BE2C (cell line): ENCODE results near the gene CHSY1.
"Not testable (repeated sequence)": the region's sequence is repeated elsewhere in the genome, so short reads cannot be mapped to it uniquely, and the experiment has no call there.

ENCODE experiments used
- DNase-seq: peaks from one replicate; pipeline ENCODE4 v3.0.0-alpha.2; 2020
- H3K27me3 ChIP-seq: fragments of 250-450 bp; sonication (Bioruptor Pico); 2 replicates; pipeline ENCODE4 v1.5.1; 2020; ENCODE audit warnings: mild to moderate bottlenecking
- H3K36me3 ChIP-seq: fragments of 250-450 bp; sonication (Bioruptor Pico); 2 replicates; pipeline ENCODE4 v1.5.1; 2020; ENCODE audit warnings: mild to moderate bottlenecking
- H3K4me1 ChIP-seq: fragments of 250-450 bp; sonication (Bioruptor Pico); 2 replicates; pipeline ENCODE4 v1.5.1; 2020
- H3K4me3 ChIP-seq: 2 replicates; pipeline ENCODE4 v1.5.1; 2011; ENCODE audit warnings: low read depth, low read length
- H3K9me3 ChIP-seq: fragments of 250-450 bp; sonication (Bioruptor Pico); 2 replicates; pipeline ENCODE4 v1.5.1; 2020
- CTCF ChIP-seq: IDR thresholded peaks from 2 replicates; pipeline ENCODE4 v1.5.1; 2012; ENCODE audit warnings: mild to moderate bottlenecking, low read depth, low read length

The CHSY1 gene

DNA sequence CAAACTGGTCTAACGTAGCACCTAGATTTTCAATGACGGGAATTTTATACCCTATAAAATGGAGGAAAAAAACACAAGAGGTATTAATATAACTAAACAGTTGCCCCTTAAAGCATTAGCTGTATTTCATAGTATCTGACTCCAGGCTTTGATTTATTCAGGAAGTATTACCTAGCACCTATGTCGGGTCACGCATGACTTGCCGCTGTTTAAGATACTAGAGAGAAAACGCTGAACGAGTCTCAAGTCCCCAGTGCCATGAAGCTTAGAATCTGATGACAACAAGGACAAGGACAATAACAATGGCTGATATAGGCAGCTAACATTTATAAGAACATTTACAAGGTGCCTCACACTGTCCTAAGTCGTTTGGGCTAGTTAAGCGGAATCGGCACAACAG is 41.3 kb upstream of the CHSY1 start:
- peaks cover 35% of the 10 kb centered on the region for H3K36me3 ChIP-seq
- no peaks in the 10 kb centered on the region for H3K9me3 ChIP-seq
- H3K27me3 ChIP-seq, result no peaks in the 10 kb centered on the region
- TF ChIP-seq CTCF, result no peak
- no peaks in the 10 kb centered on the region for H3K4me1 ChIP-seq
- peak overlapping the region; percentile 99 for H3K4me3 ChIP-seq
- DNase-seq, result no peak

- peak; percentile 76 for TF ChIP-seq CTCF
- Histone ChIP-seq H3K4me1 (no peaks in the 10 kb centered on the region), H3K27me3 (no peaks in the 10 kb centered on the region), H3K4me3 (no peak overlapping the region), H3K36me3 (peaks cover 74% of the 10 kb centered on the region), H3K9me3 (no peaks in the 10 kb centered on the region)
- no peak for DNase-seq
These were observed 37.2 kb upstream of the CHSY1 start for GRCh38 chr15:101288905-101289513.

DNA sequence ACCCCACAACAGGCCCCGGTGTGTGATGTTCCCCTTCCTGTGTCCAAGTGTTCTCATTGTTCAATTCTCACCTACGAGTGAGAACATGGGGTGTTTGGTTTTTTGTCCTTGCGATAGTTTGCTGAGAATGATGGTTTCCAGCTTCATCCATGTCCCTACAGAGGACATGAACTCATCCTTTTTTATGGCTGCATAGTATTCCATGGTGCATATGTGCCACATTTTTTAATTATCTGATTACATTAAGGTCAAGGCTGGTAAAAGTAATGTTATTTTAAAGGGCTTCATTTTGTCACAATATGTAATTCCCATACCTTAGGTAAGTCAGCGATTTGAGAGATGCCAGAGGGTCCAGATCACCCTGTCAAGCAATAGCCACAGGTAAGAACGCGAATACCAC is 35.5 kb upstream of the CHSY1 start:
- DNase-seq, H3K9me3 ChIP-seq, H3K4me1 ChIP-seq, H3K4me3 ChIP-seq, H3K27me3 ChIP-seq: not testable (repeated sequence)
- peaks cover 81% of the 10 kb centered on the region for H3K36me3 ChIP-seq

GRCh38 chr15:101286471-101287114 is 34.7 kb upstream of the CHSY1 start:
- Histone ChIP-seq H3K4me1 (no peaks in the 10 kb centered on the region), H3K27me3 (no peaks in the 10 kb centered on the region), H3K9me3 (no peaks in the 10 kb centered on the region), H3K36me3 (peaks cover 81% of the 10 kb centered on the region), H3K4me3 (no peak overlapping the region)
- TF ChIP-seq CTCF, result no peak
- DNase-seq, result no peak

GRCh38 chr15:101283931-101284330 is 32.1 kb upstream of the CHSY1 start:
- no peak for DNase-seq
- Histone ChIP-seq H3K9me3 (no peaks in the 10 kb centered on the region), H3K4me1 (no peaks in the 10 kb centered on the region), H3K36me3 (peaks cover 84% of the 10 kb centered on the region), H3K4me3 (no peak overlapping the region), H3K27me3 (no peaks in the 10 kb centered on the region)
- TF ChIP-seq CTCF, result no peak

- Histone ChIP-seq H3K36me3 (peaks cover 48% of the 10 kb centered on the region), H3K4me1 (peaks cover 3% of the 10 kb centered on the region; the same call in 1 of the 2 replicates), H3K9me3 (no peaks in the 10 kb centered on the region), H3K4me3 (no peak overlapping the region), H3K27me3 (no peaks in the 10 kb centered on the region)
- TF ChIP-seq CTCF, result no peak
- DNase-seq, result no peak
These were observed 28.2 kb upstream of the CHSY1 start for GRCh38 chr15:101280007-101280406.
